Left renal pelvis (tissue), 4 donors: ENCODE results near the gene GTPBP8. TPM values are rescaled to one million over a fixed set of nuclear protein-coding genes. Genes with fewer than 3 reads are reported as not detected.
A peak's percentile ranks its signal among the peaks of the same experiment; 100 is the strongest.

Experiments used
- DNase-seq, 4 donors: peaks; one replicate each; pipeline ENCODE4 v3.0.0-alpha.2; 2013; ENCODE audit warnings: low read depth in 4 of 4, low spot score in 3 of 4
- polyA plus RNA-seq, 4 donors: library from polyadenylated mRNA; unstranded; fragments of 120-200 nt; gene quantifications; one replicate each; pipeline ENCODE4 v1.2.1, GENCODE V29; 2013; ENCODE audit not compliant: insufficient read length in 4 of 4

The GTPBP8 gene
- 10 to 100 TPM; 21.0 to 25.4 (median 23.1) TPM for polyA plus RNA-seq

DNA sequence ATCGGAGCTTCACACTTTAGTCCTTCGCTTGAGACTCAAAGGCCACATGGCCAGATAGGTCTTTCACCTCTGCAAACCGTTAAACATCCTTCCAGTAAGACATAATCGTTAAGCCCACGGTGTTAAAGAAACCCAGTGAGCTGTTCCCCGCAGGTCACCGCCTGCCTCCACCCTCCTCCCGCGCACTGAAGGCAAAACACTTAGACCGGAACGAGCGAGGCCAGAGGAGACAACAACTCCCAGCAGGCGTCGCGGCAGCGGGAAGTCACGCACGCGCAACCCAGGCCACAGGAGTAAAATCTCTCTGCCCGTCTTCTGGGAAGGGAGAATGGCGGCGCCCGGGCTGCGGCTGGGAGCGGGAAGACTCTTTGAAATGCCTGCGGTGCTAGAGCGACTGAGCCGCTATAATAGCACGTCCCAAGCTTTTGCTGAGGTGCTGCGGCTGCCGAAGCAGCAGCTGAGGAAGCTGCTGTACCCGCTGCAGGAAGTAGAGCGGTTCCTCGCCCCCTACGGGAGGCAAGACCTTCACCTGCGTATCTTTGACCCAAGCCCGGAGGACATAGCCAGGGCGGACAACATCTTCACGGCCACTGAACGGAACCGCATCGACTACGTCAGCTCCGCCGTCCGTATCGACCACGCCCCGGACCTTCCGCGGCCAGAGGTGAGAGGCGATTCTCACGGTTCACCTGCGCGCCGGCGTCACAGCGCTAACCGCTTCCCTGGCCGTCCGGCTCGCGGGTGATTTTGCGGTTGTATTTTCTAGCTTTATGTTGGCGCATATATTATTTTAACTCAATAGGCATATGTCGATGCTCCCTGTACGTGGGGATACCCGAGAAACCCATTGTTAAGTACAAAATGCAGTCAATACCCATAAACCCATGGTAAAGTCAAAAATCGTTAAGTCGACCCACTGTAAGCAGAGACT, at the start of gene GTPBP8:
Gene GTPBP8 (plus strand): TSS at position 313 of the 931 bp plus-strand sequence. CDS start 16 bp downstream, at position 329.
- DNase-seq = peak; percentile 80 to 89 (median 82)

- DNase-seq = no peak
Measured at GRCh38 chr3:112948346-112948838, 42.4 kb upstream of the GTPBP8 start.

DNA sequence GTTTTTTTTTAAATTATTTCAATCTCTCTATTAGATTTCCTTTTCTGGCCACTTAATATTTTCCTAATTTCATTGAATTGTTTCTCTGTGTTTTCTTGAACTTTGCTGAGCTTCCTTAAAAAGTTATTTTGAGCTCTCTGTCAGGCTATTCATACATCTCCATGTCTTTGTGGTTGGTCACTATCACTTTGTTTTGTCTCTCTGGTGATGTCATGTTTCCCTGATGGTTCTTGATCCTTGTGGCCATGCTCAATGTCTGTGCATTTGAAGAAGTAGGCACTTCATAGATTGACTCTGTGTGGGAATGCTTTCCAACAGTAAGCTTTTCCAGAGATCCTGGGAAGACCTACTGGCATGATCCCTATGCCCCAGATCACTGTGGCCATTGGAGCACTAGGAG, 34.4 kb upstream of the GTPBP8 start:
- no peak for DNase-seq

DNA sequence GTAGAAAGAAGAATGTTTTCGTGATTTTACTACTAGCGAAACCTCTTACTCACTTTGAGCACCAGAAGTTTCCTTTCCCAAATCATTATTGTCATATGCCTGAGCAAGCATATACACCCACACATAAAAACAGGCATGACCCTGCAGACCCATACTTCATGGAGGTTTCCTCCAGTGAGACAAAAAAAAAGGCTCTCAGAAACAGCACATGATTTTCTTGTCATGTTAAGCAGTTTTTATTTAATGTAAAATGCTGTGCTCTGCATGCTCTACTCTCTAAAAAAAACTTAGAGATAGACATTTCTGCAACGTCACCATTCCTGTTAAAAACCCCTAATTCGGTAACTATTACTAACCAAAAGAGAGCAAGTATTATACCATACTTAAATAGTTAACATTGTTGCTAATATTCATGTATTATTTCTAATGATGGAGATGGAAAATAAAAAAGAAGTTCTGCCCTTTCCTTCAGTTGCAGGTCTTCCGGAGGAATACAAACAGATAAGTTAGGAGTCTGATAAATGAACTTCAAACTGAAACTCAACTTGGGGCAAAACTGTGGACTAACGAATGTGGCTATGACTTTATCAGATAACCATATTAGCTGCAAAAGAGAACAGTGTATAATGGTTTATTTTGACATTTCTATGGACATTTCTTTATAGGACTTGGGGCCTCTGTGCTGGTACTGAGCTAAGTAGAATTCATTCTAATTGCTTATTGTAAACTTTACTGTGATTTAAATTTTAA, 31.8 kb upstream of the GTPBP8 start:
- DNase-seq = no peak

DNA sequence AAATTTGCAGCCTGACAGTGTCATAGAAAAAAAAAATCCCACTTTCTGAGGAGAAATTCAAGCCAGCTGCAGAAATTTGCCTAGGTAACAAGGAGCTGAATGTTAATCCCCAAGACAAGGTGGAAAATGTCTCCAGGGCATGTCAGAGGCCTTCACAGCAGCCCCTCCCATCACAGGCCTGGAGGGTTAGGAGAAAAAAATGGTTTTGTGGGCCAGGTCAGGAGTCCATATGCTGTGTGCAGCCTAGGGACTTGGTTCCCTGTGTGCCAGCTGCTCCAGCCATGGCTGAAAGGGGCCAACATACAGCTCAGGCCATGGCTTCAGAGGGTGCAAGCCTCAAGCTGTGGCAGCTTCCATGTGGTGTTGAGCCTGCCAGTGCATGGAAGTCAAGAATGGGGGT, 27.1 kb upstream of the GTPBP8 start:
- no peak for DNase-seq

DNA sequence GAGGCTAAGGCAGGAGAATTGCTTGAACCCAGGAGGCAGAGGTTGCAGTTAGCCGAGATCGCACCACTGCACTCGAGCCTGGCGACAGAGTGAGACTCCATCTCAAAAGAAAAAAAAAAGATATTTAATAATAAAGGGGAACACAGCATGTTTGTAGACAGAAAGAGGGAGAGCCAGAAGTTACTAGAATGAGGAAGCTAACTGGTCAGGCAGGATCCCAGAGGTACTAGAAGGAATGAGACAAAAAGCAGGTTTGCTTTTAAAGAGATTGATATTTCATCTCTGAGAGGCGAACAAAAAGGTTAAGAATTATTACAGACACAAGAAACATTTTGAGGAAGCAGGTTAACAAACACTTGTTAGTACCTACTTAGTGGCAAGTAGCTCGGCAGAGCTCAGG, 25.1 kb upstream of the GTPBP8 start:
- no peak for DNase-seq

DNA sequence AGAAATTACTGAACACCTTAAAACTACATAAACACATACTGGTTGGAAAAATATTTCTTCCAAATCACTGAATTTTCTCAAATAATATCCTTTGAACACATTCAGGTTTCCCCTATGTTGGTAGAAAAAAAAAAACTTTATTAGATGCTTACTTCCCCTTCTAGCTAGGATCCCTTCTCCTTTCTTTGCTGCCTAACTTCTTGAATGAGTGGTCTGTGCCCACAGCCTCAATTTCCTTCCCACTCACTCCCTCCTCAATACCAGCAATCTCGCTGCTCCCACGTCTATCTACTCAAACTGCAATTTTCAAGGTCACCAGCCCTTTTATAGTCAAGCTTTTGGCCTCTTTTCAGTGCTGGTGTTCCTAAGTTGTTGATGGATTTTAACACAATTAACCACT, 24.2 kb upstream of the GTPBP8 start:
- no peak for DNase-seq

- no peak for DNase-seq
Measured at GRCh38 chr3:112967425-112967824, 23.4 kb upstream of the GTPBP8 start.

DNA sequence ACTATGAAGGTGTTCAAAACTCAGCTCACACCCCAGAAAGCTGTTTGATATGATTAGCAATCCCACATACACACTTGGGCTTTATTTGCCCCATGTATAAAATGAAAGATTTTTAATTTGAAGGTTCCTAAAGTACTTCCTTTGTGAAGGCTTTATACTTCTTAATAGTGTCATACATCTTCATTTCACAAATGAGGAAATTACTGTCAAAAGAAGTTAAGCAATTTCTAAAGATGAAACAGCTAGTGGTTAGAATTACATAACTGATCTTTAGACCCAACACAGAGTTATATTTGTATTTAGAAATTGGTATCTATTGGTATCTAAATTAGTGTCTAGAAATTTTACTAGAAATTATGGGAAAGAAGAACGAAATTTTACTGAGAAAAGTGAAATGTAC, 23.0 kb upstream of the GTPBP8 start:
- DNase-seq = no peak

DNA sequence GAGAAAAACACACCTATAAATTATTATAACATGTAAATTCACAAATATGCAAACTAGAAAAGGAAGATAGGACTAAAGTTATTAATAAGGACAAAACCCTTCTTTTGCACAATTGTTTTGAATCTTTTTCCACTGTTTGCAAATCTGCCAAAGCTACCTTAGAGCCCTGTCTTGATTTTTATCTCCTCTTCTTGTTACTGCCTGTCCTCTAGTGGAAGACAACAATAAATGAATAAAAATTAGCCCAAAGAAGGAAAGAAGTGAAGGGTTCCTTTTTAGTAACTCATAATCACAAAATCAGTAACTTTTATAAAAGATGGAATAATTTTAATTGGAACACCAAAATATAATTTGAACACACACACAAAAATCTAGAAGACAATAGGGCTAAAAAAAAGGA, 18.6 kb upstream of the GTPBP8 start:
- no peak for DNase-seq

DNA sequence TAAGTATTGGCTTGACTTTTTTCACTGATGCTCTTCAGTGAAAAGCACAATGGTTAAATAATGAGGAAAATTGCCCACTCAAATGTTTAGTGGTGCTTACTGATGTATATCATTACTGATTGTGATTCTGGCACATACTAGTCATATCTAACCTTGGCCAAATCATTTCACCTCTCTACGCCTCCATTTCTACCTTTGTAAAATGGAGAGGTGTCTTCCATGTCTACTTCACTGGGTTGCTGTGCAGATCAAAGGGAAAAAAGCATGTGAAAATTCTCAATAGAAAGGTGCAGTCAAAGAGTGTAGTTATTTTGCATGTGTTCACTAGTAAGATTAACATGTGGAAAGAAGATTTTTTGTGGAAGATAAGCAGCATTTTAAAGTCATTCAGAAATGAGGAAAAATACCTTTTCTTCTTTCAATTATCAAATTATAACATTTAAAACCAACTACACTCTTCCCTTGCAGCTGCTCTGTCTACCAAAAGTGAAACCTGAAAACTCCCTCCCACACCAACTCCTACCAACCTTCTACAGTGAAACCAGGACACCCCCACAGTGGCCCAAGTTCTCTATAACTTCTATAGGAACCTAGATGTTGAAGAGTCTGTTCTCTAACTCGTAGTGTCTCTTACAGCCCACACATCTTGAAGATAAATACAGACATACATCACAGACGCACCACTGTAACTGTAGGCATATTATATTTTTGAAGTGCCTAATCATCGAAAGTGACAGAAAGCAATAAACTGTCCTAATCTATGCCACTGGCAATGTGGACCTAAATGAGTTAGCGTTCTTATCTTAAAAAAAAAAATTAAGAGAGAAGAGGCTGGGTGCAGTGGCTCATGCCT, 17.2 kb upstream of the GTPBP8 start:
- DNase-seq = no peak

GRCh38 chr3:112974178-112974517, 16.6 kb upstream of the GTPBP8 start:
- no peak for DNase-seq

GRCh38 chr3:112974894-112975293, 15.9 kb upstream of the GTPBP8 start, which contains the start of gene CD200R1:
Gene CD200R1 (minus strand): TSS chr3:112975103. CDS start chr3:112974857, 246 bp downstream.
- DNase-seq = no peak

GRCh38 chr3:112976001-112976400, 14.8 kb upstream of the GTPBP8 start:
- DNase-seq = no peak

DNA sequence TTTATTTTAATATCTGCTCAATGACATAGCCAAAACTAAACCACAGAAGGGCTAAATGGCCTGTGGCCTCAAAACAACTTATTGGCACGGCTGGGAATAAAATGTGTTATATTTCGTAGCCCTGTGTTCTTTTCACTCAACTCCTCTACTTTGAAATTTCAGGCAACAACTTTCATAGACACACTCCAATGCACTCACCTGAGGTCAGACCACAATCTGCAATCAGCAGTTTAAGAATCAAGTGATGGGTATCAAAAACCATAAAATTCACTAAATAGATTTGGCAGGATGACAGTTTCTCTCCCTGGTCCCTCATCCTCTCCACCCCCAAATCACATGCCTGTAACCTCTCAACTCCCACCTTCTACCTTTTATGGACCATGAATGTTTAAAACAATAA, 13.8 kb upstream of the GTPBP8 start:
- no peak for DNase-seq

- no peak for DNase-seq
Measured at GRCh38 chr3:112979244-112979832, 11.4 kb upstream of the GTPBP8 start.

DNA sequence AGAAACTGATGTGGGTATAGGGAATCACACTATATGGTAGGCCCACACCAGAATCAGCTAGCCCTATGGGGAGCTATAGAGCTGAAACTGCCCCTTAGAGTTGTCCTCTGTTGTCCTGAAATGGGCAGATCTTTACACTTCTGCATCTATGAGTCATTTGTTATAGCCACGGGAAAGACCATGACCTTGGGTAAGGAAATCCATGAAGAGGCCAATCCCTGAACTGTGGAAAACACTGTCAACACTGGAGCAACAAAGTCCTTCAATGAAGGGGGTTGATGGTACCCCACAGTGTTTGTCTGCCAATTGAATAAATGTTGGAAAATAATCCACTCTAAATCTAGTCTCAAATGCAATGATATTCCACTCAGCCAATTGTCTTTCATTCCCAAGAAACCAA, 10.7 kb upstream of the GTPBP8 start:
- no peak for DNase-seq

GRCh38 chr3:112982710-112983109, 8.1 kb upstream of the GTPBP8 start:
- DNase-seq = no peak

DNA sequence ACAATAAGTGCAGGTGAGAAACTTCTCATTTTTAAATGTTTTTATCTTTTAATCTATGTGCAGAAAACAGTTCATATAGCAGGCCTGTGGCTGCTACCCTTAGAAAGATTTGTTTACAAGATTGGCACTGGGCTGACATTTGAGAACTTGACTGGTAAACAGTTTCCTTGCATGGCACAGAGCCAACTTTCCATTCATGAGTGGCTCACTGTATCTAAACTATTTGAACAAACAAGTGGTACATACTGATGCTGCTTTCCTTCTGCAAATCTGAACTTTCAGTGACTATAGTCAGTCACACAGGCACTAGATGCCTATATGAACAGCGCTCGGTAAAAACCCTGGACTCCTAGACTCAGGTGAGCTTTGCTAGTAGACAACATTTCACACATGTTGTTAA, 6.3 kb upstream of the GTPBP8 start:
- DNase-seq = no peak

GRCh38 chr3:112987710-112988334, 3.0 kb upstream of the GTPBP8 start:
- DNase-seq = no peak
